ENCODE measurements around the gene ARF3. TPM values are rescaled to one million over a fixed set of nuclear protein-coding genes. Genes with fewer than 3 reads are reported as not detected.

ARF3 gene
- total RNA-seq, 1 experiment from 2014 or later: 263 TPM

- H4K20me1 ChIP-seq (ENCODE audit: control insufficient read depth, insufficient read depth, insufficient read length): no peaks in the 10 kb centered on the region
- no peak overlapping the region for H4K5ac ChIP-seq (ENCODE audit: insufficient read length, low read depth, low read length)
- no peaks in the 10 kb centered on the region for H3K79me1 ChIP-seq (ENCODE audit: insufficient read depth, low read depth, low read length, poor library complexity, severe bottlenecking)
- H2BK20ac ChIP-seq (ENCODE audit: low read depth, low read length, poor library complexity, severe bottlenecking): no peak overlapping the region
- H3K9ac ChIP-seq (ENCODE audit: extremely low read depth, insufficient read length, low read length): no peak overlapping the region
- no peak overlapping the region for H3K27ac Mint-ChIP-seq
- no peak overlapping the region for H3T11ph ChIP-seq (ENCODE audit: low read length)
- H3K4me2 ChIP-seq (ENCODE audit: insufficient read depth, insufficient read length, low read length): no peak overlapping the region
- H3K9me3 Mint-ChIP-seq: no peaks in the 10 kb centered on the region; a peak in 1 of 5 replicates
- no peak overlapping the region for H4K91ac ChIP-seq (ENCODE audit: insufficient read length, low read depth, low read length)
- no peak overlapping the region for H2AK5ac ChIP-seq (ENCODE audit: insufficient read length, low read length)
- H3K36me3 Mint-ChIP-seq (ENCODE audit: insufficient read depth in 1 of 3, low read depth in 3 of 3): no peaks in the 10 kb centered on the region
- WGBS (ENCODE audit: extremely low coverage, insufficient read length, low lambda C conversion rate): no CpG with 5 or more reads among the region's 1 CpG
- H3K14ac ChIP-seq (ENCODE audit: insufficient read depth, low read length): no peak overlapping the region
- H3K27me3 ChIP-seq (ENCODE audit: insufficient read depth, low read length): no peaks in the 10 kb centered on the region
- H3K56ac ChIP-seq (ENCODE audit: insufficient read length, low read depth, low read length): no peak overlapping the region
- no peak overlapping the region for H3K4me3 Mint-ChIP-seq
- no peak overlapping the region for H2BK120ac ChIP-seq (ENCODE audit: low read depth, low read length, poor library complexity, severe bottlenecking)
- no peak overlapping the region for H2BK5ac ChIP-seq (ENCODE audit: insufficient read length, low read length)
- H3K18ac ChIP-seq (ENCODE audit: insufficient read length, low read depth, low read length): no peak overlapping the region
- peaks cover 43% of the 10 kb centered on the region for H3K27me3 Mint-ChIP-seq (ENCODE audit: low read depth)
- TF ChIP-seq, protein P1, sequence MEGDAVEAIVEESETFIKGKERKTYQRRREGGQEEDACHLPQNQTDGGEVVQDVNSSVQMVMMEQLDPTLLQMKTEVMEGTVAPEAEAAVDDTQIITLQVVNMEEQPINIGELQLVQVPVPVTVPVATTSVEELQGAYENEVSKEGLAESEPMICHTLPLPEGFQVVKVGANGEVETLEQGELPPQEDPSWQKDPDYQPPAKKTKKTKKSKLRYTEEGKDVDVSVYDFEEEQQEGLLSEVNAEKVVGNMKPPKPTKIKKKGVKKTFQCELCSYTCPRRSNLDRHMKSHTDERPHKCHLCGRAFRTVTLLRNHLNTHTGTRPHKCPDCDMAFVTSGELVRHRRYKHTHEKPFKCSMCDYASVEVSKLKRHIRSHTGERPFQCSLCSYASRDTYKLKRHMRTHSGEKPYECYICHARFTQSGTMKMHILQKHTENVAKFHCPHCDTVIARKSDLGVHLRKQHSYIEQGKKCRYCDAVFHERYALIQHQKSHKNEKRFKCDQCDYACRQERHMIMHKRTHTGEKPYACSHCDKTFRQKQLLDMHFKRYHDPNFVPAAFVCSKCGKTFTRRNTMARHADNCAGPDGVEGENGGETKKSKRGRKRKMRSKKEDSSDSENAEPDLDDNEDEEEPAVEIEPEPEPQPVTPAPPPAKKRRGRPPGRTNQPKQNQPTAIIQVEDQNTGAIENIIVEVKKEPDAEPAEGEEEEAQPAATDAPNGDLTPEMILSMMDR (conservative IDR thresholded peaks at IDR 0.05): no peak
- no peak overlapping the region for H3K27ac ChIP-seq (ENCODE audit: insufficient read length, low read depth, low read length)
- H3K23ac ChIP-seq (ENCODE audit: insufficient read length, low read depth, low read length): no peak overlapping the region
- H3K4me1 ChIP-seq (ENCODE audit: insufficient read depth, low read length): no peaks in the 10 kb centered on the region
- no peak overlapping the region for H2AFZ ChIP-seq (ENCODE audit: low read length)
- H3K23me2 ChIP-seq (ENCODE audit: insufficient read length, low read depth, low read length, poor library complexity, severe bottlenecking): no peaks in the 10 kb centered on the region
- no peak overlapping the region for H4K8ac ChIP-seq (replicated peaks; ENCODE audit: insufficient read length, low read depth, low read length)
- no peak overlapping the region for H2BK15ac ChIP-seq (ENCODE audit: low read depth, low read length)
- no peak overlapping the region for H2BK12ac ChIP-seq (ENCODE audit: insufficient read length, low read depth, low read length)
- no peak overlapping the region for H3K4ac ChIP-seq (ENCODE audit: low read depth, low read length)
- H3K79me2 ChIP-seq (ENCODE audit: insufficient read depth, low read length): no peaks in the 10 kb centered on the region
- peaks cover 8% of the 10 kb centered on the region in 2 experiments for H3K4me1 Mint-ChIP-seq
- DNase-seq: no peak
- H3K9me3 ChIP-seq (ENCODE audit: control insufficient read depth, low read depth, low read length): no peaks in the 10 kb centered on the region
Measured at GRCh38 chr12:48894271-48894670, 63.0 kb downstream of the ARF3 start.
